Endothelial cell of umbilical vein (primary cell): ENCODE measurements around the gene PNKD. TPM values are rescaled to one million over a fixed set of nuclear protein-coding genes. Genes with fewer than 3 reads are reported as not detected.

Experiments
- BruUV-seq: library from RNA; stranded (reverse); fragments of 400-500 nt; replicated peaks from 2 replicates; lab custom pipeline; 2021; lab: Mats Ljungman, UMichigan
- CTCF ChIA-PET: fragments of 300-600, 350-600 bp; sonication (Branson Sonifier 250); formaldehyde crosslinking; loops from one replicate; lab custom pipeline; 2021; ENCODE audit warnings: antibody characterized with exemption, inconsistent platforms; lab: Charles Lee
- POLR2A ChIA-PET: fragments of 300-600, 350-600 bp; sonication (Branson Sonifier 250); formaldehyde crosslinking; loops from one replicate; lab custom pipeline; 2021; ENCODE audit warnings: antibody characterized with exemption, inconsistent platforms; lab: Charles Lee
- DNase-seq: peaks from one replicate; pipeline ENCODE4 v3.0.0-alpha.2; 2011; ENCODE audit warnings: low read depth, low spot score
- FAIRE-seq: peaks from 2 replicates; lab custom pipeline; 2011; peaks lifted over from hg19 to GRCh38; lab: Jason Lieb, UNC
- H2AFZ ChIP-seq: 2 replicates; pipeline ENCODE4 v1.6.0; 2012; ENCODE audit warnings: low read depth, low read length, control low read depth, inconsistent platforms
- H3K27ac ChIP-seq: 2 replicates; pipeline ENCODE4 v1.5.1; 2011; ENCODE audit warnings: low read depth, mild to moderate bottlenecking, control low read depth, low read length, moderate library complexity; ENCODE audit not compliant: insufficient read depth
- H3K27me3 ChIP-seq, 2 experiments: 2 replicates each; pipeline versions ENCODE4 v1.6.0 to v1.6.1; 2011; ENCODE audit warnings: low read length in 2 of 2, mixed read lengths in 1 of 2; ENCODE audit not compliant: control insufficient read depth in 2 of 2, insufficient read depth in 2 of 2
- H3K36me3 ChIP-seq, 2 experiments: 2 replicates in 1 of 2; 3 replicates in 1 of 2; pipeline ENCODE4 v1.5.1; 2011; ENCODE audit warnings: low read length in 2 of 2, mild to moderate bottlenecking in 1 of 2, moderate library complexity in 1 of 2; ENCODE audit not compliant: control insufficient read depth in 2 of 2, insufficient read depth in 2 of 2; ENCODE audit errors: extremely low read depth in 1 of 2
- H3K4me1 ChIP-seq: 3 replicates; pipeline ENCODE4 v1.5.1; 2011; ENCODE audit warnings: mild to moderate bottlenecking, low read length; ENCODE audit not compliant: control insufficient read depth, insufficient read depth; ENCODE audit errors: extremely low read depth
- H3K4me2 ChIP-seq: 2 replicates; pipeline ENCODE4 v1.6.1; 2011; ENCODE audit warnings: low read length, control low read depth, mixed read lengths; ENCODE audit not compliant: insufficient read depth
- H3K4me3 ChIP-seq, 3 experiments: fragments of 200-600 bp in 1 of 3; sonication (generic), shearing (Covaris generic) in 1 of 3; replicated peaks in 1 of 3; 2 replicates each; pipeline ENCODE4 v1.5.1; 2011 to 2016; ENCODE audit warnings: control low read depth in 3 of 3, low read length in 3 of 3, mild to moderate bottlenecking in 2 of 3, inconsistent platforms in 1 of 3, low read depth in 1 of 3, moderate library complexity in 1 of 3; ENCODE audit not compliant: insufficient read depth in 1 of 3
- H3K79me2 ChIP-seq: 2 replicates; pipeline ENCODE4 v1.6.0; 2012; ENCODE audit warnings: low read length, inconsistent platforms; ENCODE audit not compliant: control insufficient read depth, insufficient read depth
- H3K9ac ChIP-seq: replicated peaks from 2 replicates; pipeline ENCODE3; 2011; ENCODE audit warnings: low read length, control low read depth; ENCODE audit not compliant: insufficient read depth; ENCODE audit errors: extremely low read depth
- H3K9me1 ChIP-seq: replicated peaks from 3 replicates; pipeline ENCODE4 v1.6.0; 2011; ENCODE audit warnings: mild to moderate bottlenecking, low read length; ENCODE audit not compliant: control insufficient read depth, insufficient read depth; ENCODE audit errors: extremely low read depth
- H3K9me3 ChIP-seq: replicated peaks from 2 replicates; pipeline ENCODE4 v1.5.1; 2012; ENCODE audit warnings: low read length, inconsistent platforms; ENCODE audit not compliant: control insufficient read depth, insufficient read depth
- H4K20me1 ChIP-seq: replicated peaks from 2 replicates; pipeline ENCODE3; 2011; ENCODE audit warnings: mild to moderate bottlenecking, low read length; ENCODE audit not compliant: control insufficient read depth, insufficient read depth; ENCODE audit errors: extremely low read depth
- CTCF ChIP-seq, 2 donors: IDR thresholded peaks; 1 replicate in 1 of 2; 2 replicates in 1 of 2; pipeline ENCODE4 v1.5.1; 2011; ENCODE audit warnings: low read length in 2 of 2, mild to moderate bottlenecking in 2 of 2, moderate library complexity in 2 of 2, control low read depth in 1 of 2, inconsistent platforms in 1 of 2, low read depth in 1 of 2; ENCODE audit not compliant: insufficient read depth in 1 of 2; ENCODE audit errors: extremely low read depth in 1 of 2
- EZH2 ChIP-seq: IDR thresholded peaks from 2 replicates; pipeline ENCODE4 v1.6.1; 2012; ENCODE audit warnings: borderline replicate concordance, low read depth, mild to moderate bottlenecking, moderate library complexity, low read length, inconsistent platforms; ENCODE audit not compliant: severe bottlenecking
- FOS ChIP-seq: IDR thresholded peaks from 2 replicates; pipeline ENCODE4 v1.6.1; 2011; ENCODE audit warnings: mild to moderate bottlenecking, low read length, moderate library complexity, borderline replicate concordance; ENCODE audit not compliant: insufficient read depth
- GATA2 ChIP-seq: IDR thresholded peaks from 2 replicates; pipeline ENCODE4 v1.7.0; 2011; ENCODE audit warnings: low read depth, mild to moderate bottlenecking, moderate library complexity, mixed read lengths, low read length; ENCODE audit not compliant: insufficient read length, insufficient read depth
- JUN ChIP-seq: IDR thresholded peaks from 2 replicates; pipeline ENCODE4 v1.6.1; 2011; ENCODE audit warnings: borderline replicate concordance, low read depth; ENCODE audit not compliant: insufficient read length, insufficient read depth
- MYC ChIP-seq: IDR thresholded peaks from one replicate; pipeline ENCODE4 v1.6.1; 2011; ENCODE audit warnings: mild to moderate bottlenecking, low read depth, low read length
- POLR2A ChIP-seq: IDR thresholded peaks from 2 replicates; pipeline ENCODE4 v1.6.1; 2012; ENCODE audit warnings: low read depth, mild to moderate bottlenecking, control low read depth, low read length
- POLR2AphosphoS5 ChIP-seq: IDR thresholded peaks from 2 replicates; pipeline ENCODE4 v1.6.1; 2012; ENCODE audit warnings: low read depth, mild to moderate bottlenecking, control low read depth, low read length, moderate library complexity; ENCODE audit not compliant: insufficient read depth
- dilution Hi-C: fragments of 300-500 bp; cut with MboI; formaldehyde crosslinking; loops from one replicate; pipeline ENCODE4 v1.15.0; 2019; ENCODE audit warnings: low sequenced_read_pairs; ENCODE audit not compliant: extremely low pct_ligation_motif_present
- intact Hi-C: fragments of 100-400 bp; cut with micrococcal nuclease; formaldehyde crosslinking; loops from one replicate; pipeline ENCODE4 v1.10.0; 2022
- polyA plus RNA-seq, 4 experiments: library from polyadenylated mRNA; depleted of rRNA in 3 of 4; stranded (reverse) in 3 of 4; unstranded in 1 of 4; fragments of >200 nt; gene quantifications; 2 replicates each; pipeline versions ENCODE4 v1.2.1 to v1.2.3, GENCODE V29; 2011 to 2012; ENCODE audit warnings: missing spikeins in 1 of 4
- total RNA-seq: library from RNA; stranded (reverse); gene quantifications from 2 replicates; pipeline ENCODE4 v1.2.3, GENCODE V29; 2021
- TF ChIP-seq, protein P1 (sequence below): IDR thresholded peaks from 2 replicates; pipeline ENCODE4 v1.6.1; 2011; ENCODE audit not compliant: insufficient read depth, insufficient read length

Gene PNKD
- total and polyA plus RNA-seq, 2 donors (not counting 3 experiments of a cell fraction or from before 2014, with no cell fraction given), result 56.1 to 88.3 TPM

GRCh38 chr2:218320704-218321336, 50.5 kb downstream of the PNKD start:
- POLR2A ChIA-PET, result no interaction called here
- TF ChIP-seq EZH2 (no peak), FOS (no peak), POLR2A (no peak), JUN (no peak), MYC (no peak), CTCF (IDR thresholded peaks at IDR 0.05; ENCODE audit: extremely low read depth in 1 of 2, insufficient read depth in 1 of 2, low read depth in 1 of 2, low read length in 2 of 2) (no peak), GATA2 (no peak), POLR2AphosphoS5 (no peak)
- TF ChIP-seq, protein P1, sequence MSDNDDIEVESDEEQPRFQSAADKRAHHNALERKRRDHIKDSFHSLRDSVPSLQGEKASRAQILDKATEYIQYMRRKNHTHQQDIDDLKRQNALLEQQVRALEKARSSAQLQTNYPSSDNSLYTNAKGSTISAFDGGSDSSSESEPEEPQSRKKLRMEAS, result no peak
- dilution Hi-C loops (no loop called here), intact Hi-C loops (no loop called here)
- Histone ChIP-seq H3K4me3 (no peak overlapping the region), H3K9me3 (no peaks in the 10 kb centered on the region), H3K4me2 (no peak overlapping the region), H3K9ac (no peak overlapping the region), H3K27ac (no peak overlapping the region), H3K79me2 (no peaks in the 10 kb centered on the region), H3K27me3 (no peaks in the 10 kb centered on the region), H3K4me1 (peaks cover 34% of the 10 kb centered on the region), H3K9me1 (no peaks in the 10 kb centered on the region), H2AFZ (no peak overlapping the region), H4K20me1 (no peaks in the 10 kb centered on the region), H3K36me3 (no peaks in the 10 kb centered on the region)
- FAIRE-seq (peak; percentile 44), DNase-seq (no peak)
- BruUV-seq, result no TSS peak
- CTCF ChIA-PET, result interaction anchor here (1.4 to 2.7 kb wide), 2 partner anchors 41 to 75 kb away, joined by 3 to 12 read pairs; no protein-coding TSS in a partner anchor
